NCI-H128 (cell line): ENCODE data around the gene RHOT2.
A peak's percentile ranks its signal among the peaks of the same experiment; 100 is the strongest.
"Not testable (repeated sequence)": the region's sequence is repeated elsewhere in the genome, so short reads cannot be mapped to it uniquely, and the experiment has no call there.

Experiments
- DNase-seq: peaks from one replicate; lab custom pipeline; 2025; ENCODE audit not compliant: unreplicated experiment; lab: John Stamatoyannopoulos, UW

Gene RHOT2

DNA sequence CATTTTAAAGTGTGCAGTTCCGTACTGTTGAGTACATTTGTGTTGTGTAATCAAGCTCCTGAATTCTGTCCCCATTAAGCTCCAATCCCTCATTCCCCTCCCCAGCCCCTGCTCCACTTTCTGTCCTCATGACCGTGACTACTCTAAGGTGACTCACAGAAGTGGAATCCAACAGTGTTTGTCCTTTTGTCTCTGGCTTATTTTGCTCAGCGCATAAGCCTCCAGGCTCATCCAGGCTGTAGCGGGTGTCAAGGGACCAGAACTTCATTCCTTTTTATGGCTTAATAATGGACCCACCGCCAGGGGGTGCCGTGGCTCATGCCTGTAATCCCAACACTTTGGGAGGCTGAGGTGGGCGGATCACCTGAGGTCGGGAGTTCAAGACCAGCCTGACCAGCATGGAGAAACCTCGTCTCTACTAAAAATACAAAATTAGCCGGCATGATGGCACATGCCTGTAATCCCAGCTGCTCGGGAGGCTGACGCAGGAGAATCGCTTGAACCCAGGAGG is 44.9 kb downstream of the RHOT2 start:
- not testable (repeated sequence) for DNase-seq

DNA sequence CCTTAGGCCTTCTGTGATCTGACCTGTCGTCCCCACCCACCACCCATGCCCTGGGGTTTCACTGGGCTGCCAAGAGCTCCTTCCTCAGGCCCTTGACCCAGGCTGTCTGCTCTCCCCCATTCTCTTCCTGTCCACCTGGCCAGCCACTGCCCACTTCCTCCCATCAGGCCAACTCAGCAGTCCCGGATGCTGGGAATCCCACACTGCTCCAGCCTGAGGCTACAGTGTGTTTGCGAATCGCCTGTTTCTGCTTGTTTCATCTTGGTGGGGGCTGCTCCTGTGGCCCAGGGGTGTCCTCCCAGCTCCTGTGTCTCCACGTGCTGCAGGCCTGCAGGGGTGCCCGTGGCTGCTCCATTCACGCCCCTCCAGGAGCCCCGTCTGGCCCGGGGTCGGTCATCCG is 46.1 kb downstream of the RHOT2 start:
- no peak for DNase-seq

DNA sequence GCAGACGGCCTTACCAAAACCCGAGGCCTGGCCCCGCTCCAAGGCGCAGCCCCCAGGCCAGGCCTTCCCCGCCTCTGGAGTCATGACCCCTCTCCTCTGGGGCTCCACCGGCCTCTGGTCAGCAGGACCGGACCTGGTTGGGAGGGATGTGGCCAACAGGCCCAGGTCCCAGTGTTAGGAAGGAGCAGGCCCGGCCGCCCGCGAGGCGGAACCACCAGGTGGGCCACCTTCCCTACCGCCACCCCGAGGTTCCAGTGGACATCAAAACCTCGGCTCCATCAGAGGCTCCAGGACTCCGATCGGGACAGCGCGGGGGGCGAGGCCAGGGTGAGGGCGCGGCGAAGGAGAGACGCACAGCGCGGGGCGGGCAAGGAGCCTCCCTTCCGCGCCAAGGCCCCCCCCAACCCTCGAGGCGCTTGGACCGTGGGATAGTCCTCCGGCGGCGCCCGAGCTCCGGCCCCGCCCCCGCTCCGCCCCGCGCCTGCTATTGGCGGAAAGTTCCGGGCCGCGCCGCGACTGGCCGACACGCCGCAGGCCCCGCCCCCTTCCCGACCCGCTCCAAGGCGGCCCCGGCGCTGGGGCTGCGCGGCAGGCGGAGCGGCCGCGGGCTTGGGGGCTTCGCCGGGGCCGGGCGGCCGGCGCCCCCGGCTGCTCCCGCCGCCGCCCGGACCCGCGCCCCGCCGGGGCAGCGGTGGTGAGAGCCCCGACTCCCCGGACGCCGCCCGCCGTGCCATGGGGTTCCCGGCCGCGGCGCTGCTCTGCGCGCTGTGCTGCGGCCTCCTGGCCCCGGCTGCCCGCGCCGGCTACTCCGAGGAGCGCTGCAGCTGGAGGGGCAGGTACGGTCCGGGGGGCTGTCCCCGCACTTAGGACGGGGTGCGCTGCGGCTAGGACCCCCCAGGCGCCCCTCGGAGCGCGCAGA is 46.9 kb downstream of the RHOT2 start, which contains the start of gene METRN:
Gene METRN, plus strand, starts transcription at position 561 of the 919 bp plus-strand sequence. Its CDS starts 172 bp downstream, at position 733.
- no peak for DNase-seq

DNA sequence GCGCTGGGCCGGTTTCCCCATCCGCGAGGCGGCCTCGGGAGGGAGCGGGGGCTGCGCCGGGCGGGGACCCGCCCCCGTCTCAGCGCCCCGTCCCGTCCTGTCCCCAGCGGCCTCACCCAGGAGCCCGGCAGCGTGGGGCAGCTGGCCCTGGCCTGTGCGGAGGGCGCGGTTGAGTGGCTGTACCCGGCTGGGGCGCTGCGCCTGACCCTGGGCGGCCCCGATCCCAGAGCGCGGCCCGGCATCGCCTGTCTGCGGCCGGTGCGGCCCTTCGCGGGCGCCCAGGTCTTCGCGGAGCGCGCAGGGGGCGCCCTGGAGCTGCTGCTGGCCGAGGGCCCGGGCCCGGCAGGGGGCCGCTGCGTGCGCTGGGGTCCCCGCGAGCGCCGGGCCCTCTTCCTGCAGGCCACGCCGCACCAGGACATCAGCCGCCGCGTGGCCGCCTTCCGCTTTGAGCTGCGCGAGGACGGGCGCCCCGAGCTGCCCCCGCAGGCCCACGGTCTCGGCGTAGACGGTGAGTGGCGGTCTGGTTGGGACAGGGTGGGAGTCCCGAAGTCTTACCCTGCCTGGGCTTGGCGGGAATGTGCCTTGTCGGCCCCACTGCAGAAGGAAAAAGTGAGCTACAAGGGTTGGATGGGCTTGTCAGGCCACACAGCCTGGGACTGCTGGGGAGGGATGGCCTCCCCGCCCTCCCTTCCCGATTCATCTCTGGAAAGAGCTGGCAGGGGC is 47.7 kb downstream of the RHOT2 start:
- no peak for DNase-seq

DNA sequence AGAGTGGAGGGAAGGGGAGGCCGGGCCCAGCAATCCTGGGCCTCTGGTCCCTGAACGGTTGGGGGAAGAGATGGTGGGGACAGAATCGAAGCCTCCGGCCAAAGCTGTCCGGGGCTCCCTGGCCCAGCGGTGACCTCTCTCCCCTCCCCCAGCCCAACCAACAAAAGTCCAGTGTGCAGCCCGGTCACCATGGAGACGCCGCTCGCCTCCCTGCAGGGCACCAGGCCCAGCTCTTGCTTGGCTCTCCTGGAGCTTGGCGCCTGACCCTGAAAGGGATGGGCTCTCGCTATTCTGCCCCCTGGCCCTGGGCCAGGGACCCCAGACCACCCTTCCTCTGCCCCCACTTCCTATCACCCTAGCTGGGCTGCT is 48.3 kb downstream of the RHOT2 start:
- DNase-seq: no peak

DNA sequence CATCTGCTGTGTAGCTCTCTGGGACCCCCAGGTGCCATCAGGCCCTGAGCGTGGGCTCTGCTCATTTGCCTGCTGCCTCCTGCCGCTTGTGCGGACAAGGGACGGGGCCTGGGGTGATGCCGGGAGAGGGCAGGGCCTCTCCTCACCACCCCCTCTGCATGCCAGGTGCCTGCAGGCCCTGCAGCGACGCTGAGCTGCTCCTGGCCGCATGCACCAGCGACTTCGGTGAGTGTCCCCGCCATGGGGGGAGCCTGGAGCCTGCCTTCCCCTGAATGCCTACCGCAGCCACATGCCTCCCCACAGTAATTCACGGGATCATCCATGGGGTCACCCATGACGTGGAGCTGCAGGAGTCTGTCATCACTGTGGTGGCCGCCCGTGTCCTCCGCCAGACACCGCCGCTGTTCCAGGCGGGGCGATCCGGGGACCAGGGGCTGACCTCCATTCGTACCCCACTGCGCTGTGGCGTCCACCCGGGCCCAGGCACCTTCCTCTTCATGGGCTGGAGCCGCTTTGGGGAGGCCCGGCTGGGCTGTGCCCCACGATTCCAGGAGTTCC is 48.9 kb downstream of the RHOT2 start:
- no peak for DNase-seq

DNA sequence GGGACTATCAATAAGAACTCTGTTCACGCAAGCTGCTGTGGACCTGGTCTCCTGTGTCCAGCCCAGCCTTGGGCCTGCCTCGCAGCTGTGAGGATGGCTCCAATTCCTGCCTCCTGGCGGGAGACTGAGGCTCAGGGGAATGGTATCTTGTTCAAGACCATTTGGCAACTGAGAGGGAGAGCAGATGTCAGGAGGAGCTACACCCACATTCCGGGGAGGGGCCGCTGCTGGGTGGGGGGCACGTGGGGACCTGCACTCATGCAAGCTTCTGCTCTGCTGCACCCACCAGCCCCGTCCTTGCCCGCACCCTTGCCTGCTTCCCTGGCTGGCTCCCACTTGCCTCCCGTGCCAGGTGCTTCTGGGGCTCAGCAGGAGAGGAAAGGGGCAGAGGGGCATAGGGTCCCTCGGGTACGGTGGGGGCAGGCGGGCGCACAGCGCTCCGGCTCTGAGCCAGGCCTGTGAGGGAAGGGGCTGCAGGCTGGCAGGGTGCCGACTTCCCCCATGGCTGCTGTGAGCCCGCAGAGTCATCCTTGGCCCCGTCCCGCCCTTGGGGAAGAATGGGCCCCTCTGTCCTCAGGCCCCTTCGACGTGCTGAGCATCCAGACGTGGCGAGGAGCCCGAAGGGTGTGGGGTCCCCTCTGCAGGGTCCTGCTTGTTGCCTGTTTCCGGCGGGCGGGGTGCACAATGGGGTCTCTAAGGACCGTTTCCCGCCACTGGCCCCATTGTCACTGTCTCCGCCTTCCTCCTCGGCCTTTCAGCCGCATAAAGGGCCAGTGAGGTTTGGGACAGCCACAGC is 49.7 kb downstream of the RHOT2 start:
- no peak for DNase-seq

DNA sequence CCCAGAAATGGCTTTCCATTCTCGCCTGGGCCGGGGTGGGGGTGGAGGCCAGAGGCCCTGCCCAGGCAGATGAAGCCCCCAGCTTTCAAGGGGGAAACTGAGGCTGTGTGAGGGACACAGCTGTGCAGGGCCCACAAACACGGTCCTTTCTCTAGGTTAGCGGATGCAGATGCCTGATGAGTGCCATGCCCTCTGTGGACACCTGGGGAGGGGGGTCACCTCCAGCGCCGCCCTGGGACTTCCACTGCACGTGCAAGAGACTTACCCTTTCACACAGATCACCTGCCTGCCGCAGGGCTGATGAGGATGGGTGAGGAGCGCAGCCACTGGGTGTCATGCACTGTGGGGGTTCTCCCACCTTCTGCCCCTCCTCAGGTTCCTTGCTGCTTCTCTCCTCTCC is 50.5 kb downstream of the RHOT2 start:
- DNase-seq: no peak

DNA sequence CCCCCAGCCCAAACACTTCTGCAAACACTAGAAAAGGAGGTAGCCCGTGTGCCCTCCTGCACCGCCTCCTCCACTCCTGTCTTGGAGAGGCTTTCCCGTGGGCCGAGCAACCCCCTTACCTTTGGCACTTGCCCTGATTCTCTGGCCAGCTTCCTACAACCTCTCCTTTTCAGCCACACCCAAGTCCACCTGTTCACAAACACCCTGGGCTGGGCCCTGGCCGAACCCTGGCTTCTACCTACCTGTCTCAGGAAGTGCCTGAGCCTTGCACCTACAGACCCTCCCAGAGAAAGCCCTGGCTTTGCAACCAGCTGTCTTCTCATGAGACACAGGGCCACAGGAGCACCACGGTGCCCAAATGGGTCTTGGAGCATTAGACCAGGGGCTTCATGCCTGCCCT is 51.0 kb downstream of the RHOT2 start:
- DNase-seq: no peak

DNA sequence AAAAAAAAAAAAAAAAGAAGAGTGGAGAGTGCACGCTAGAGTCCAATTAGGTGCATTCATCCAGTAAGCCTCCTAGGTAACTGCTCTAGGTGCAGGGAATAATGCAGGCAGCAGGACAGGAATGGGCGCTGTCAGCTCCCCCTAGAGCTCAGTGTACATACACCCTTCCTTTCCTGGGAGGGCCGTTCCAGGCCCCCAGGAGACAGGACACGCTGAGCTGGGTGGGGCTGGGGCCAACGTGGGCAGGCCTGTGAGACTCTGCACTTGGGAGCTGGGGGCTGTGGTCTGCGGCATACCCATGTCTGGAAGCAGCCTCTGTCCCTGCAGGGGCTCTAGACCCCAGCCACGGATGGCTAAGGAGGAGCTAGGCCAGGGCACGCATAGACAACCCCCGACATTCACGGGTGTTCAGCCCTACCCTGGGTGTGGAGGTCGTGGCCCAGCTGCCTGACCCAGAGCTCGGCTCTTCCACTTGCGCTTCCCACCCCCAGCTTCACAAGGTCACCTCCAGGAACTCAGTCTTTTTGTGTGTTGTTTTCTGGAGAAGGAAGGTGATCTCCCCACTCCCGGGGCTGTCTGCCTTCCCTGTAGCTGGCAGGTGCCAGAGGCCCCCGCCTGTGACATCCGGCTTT is 52.0 kb downstream of the RHOT2 start:
- DNase-seq: no peak

DNA sequence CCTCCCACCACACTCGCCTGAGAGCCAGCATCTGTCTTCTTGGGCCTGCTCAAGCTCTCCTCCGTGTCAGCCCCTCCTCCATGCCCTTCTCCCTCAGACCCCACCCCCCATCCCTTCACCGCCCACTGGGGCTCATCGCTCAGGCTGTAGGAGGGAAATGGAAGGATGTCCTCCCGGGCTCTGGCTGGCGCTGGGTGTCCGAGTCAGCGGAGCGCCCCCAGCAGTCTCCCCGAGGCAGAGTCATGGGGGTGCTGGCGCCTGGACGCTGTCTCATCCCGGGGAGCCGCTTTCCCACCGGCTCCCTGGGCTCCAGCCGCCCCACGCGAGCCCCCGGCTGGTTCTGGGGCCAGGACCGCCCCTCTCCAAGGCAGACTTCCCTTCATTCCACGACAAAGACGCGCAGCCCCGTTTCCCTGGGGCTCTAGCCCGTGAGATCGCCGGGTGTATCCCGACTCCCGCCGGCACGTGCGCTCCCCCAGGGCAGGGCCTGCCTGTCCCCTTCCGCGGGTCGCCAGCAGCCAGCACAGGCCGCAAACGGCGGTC is 52.6 kb downstream of the RHOT2 start:
- DNase-seq: no peak

DNA sequence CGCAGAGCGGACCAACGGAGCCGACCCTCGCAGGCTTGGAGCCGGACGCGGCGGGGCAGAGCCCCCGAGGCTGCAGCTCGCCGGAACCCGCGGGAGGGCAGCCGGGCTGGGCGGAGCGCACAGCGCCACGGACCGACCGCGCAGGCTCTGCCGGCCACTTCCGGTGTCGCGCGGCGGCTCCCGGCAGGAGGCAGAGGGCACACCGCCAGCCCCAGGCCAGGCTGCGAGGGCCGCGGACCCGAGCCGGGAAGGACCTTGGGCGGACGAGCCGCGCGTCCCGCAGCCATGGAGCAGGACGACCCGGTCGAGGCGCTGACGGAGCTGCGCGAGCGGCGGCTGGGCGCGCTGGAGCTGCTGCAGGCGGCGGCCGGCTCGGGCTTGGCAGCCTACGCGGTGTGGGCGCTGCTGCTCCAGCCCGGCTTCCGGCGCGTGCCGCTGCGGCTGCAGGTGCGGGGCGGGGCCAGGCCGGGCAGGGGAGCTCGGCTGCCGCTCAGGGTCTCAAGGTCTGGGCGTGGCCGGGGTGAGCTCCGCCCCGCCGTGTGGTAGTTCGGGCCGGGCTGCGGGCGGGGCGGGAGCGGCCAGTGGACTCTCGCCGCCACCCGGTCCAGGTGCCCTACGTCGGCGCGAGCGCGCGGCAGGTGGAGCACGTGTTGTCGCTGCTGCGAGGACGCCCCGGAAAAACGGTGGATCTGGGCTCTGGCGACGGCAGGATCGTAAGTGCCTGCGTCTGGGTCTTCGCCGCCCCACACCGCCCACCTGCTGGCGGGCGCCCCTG is 53.2 kb downstream of the RHOT2 start, which contains the start of gene ANTKMT:
Gene ANTKMT, plus strand, starts transcription at position 157 of the 775 bp plus-strand sequence. Its CDS starts 129 bp downstream, at position 286.
- DNase-seq: peak; percentile 67

DNA sequence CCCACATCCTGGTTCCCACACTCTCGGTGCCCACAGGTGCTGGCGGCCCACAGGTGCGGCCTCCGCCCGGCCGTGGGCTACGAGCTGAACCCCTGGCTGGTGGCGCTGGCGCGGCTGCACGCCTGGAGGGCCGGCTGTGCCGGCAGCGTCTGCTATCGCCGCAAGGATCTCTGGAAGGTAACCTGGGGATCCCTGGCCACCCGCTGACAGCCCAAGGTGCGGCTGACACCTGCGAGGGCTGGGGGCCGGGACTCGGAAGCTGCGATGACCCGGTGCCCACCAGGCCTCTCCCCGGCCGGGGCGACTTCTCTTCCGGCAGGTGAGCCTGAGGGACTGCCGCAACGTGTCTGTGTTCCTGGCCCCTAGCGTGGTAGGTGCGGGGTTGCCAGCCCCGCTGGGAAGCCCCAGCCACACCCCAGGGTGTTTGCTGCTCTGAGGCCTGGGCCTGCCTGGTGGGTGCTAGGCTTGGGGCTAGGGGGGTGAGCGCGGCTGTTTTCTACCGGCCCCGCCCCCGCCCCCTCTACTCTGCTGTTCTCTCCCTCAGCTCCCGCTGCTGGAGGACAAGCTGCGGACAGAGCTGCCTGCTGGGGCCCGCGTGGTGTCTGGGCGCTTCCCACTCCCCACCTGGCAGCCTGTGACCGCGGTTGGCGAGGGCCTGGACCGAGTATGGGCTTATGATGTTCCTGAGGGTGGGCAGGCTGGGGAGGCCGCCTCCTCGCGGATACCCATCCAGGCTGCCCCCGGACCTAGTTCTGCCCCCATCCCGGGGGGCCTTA is 54.0 kb downstream of the RHOT2 start:
- DNase-seq: no peak

DNA sequence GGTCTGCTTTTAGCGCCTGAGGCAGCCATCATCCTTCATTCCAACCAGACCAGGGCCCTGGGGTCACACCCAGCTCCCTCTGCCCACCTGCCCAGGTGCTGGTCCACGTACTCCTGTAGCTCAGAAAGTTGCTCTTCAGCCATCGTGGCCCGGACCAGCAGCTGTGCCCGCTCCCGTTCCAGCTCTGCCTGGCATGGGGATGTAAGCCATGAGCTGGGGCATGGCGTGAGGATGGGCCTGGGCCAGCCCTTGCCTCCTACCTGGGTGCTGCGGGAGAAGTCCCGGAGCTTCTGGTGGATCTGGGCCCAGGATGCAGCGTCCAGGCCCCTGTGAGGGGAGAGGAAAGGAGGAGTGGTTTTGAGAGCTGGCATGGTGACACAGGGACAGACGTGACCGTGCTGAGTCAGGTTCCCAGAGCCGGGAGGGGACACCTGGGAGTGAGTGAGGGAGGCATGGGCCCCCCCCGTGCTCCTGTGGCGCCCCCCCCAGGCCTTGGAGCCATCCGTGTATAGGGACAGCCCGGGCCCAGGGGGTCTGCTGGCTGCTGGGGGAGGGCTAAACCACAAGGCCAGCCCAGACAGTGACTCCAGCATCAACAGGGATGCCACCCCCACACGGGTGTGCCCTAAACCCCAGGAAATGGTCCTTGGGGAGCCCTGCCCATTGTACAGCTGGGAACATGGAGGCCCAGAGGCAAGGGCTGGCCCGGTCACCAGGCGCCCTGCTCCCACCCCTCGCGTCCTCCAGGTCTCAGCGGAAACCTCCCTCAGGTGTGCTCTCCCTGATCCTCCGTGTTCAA is 55.1 kb downstream of the RHOT2 start:
- no peak for DNase-seq

DNA sequence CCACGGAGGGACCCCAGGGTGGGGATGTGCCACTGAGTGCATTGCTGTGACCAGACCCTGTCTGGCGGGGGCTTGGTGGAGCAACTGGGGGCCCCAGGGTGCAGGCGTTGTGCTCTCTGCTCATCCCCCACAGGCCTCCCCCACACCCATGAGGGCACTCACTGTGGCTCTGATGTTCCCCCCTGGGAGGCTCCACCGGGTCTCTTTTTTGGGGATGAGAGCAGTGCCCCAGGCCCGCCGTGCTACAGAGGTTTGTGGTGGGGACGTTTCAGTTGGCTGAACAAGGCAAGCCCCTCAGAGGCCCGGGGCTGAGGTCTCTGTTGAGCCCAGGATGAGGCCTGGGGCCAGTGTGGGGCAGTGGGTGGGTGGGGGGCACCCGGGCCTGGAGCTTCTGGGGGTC is 55.8 kb downstream of the RHOT2 start:
- DNase-seq: no peak
